Measurements from ENCODE around the gene SLC13A4. TPM values are rescaled to one million over a fixed set of nuclear protein-coding genes. Genes with fewer than 3 reads are reported as not detected.
A peak's percentile ranks its signal among the peaks of the same experiment; 100 is the strongest.

The SLC13A4 gene
- total RNA-seq, 6 donors from 2014 or later = 0.20 to 0.30 TPM; not detected in 4

DNA sequence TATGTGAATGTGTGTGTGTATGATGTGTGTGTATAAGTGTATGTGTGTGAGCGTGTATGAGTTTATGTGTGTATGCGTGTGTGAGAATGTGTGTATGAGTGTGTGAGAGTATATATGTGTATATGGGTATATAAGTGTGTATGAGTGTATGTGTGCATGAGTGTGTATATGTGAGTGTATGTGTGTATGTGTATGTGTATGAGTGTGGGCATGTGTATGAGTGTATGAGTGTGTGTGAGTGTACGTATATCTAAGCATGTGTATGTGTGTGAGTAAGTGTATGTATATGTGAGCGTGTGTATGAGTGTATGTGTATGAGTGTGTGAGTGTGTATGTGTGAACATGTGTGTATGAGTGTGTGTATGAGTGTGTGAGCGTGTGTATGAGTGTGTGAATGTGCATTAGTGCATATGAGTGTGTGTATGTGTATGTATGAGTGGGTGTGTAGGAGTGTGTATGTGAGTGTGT is 12.9 kb downstream of the SLC13A4 start:
- Histone ChIP-seq H3K27me3 (no peaks in the 10 kb centered on the region), H3K27ac (no peak overlapping the region), H3K9me3 (no peaks in the 10 kb centered on the region), H3K4me1 (peaks cover 0 to 6% (median 3%) of the 10 kb centered on the region in 4 donors), H3K4me3 (no peak overlapping the region), H3K36me3 (no peaks in the 10 kb centered on the region)
- 94 to 95% methylated on average over 5 of the region's 5 CpGs for WGBS, 2 donors
- ATAC-seq (ENCODE audit: low FRiP score in 2 of 2) (no peak), DNase-seq (no peak)
- no peak for TF ChIP-seq POLR2AphosphoS5 (IDR thresholded peaks at IDR 0.05)
- TF ChIP-seq POLR2A (IDR thresholded peaks at IDR 0.05) = no peak
- TF ChIP-seq EP300 (IDR thresholded peaks at IDR 0.05) = no peak
- TF ChIP-seq CTCF (IDR thresholded peaks at IDR 0.05) = no peak

DNA sequence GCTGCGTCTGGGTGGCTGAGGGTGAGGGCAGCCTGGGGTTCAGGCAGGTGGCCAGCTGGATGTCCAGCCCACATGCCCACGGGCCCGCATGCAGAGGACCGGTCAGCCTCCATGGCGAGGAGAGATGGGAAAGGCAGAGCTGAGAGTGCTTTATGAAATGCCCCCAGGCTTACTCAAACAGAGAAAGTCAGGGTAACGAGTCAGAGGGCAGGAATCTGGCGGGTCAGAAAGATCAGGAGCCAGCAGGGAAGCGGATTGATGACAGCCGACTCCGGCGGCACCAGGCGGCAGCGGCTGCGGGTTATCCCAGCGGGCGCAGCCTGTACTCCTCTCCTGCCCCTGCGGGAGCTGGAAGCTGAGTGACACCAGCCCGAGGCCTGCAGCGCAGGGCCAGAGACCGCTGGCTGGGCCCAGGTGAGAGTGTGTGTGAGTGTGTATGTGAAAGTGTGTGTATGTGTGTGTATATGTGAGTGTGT is 13.4 kb downstream of the SLC13A4 start:
- Histone ChIP-seq H3K4me1 (peaks cover 0 to 6% (median 3%) of the 10 kb centered on the region in 4 donors), H3K27me3 (no peaks in the 10 kb centered on the region), H3K4me3 (no peak overlapping the region), H3K36me3 (no peaks in the 10 kb centered on the region), H3K9me3 (no peaks in the 10 kb centered on the region), H3K27ac (no peak overlapping the region)
- 85 to 87% methylated on average over 18 to 20 of the region's 20 CpGs for WGBS, 2 donors
- ATAC-seq (ENCODE audit: low FRiP score in 2 of 2) (peak in 1 of 2 donors; percentile 35), DNase-seq (peak in 1 of 2 donors; percentile 76)
- TF ChIP-seq EP300 (IDR thresholded peaks at IDR 0.05) = no peak
- TF ChIP-seq POLR2AphosphoS5 (IDR thresholded peaks at IDR 0.05) = no peak

GRCh38 chr7:135713836-135714470 is 14.0 kb downstream of the SLC13A4 start:
- DNase-seq (no peak), ATAC-seq (ENCODE audit: low FRiP score in 2 of 2) (no peak)
- H3K36me3 ChIP-seq = no peaks in the 10 kb centered on the region
- peaks cover 0 to 6% (median 3%) of the 10 kb centered on the region in 4 donors for H3K4me1 ChIP-seq
- WGBS, 2 donors = 85 to 89% methylated on average over 2 to 4 of the region's 4 CpGs
- H3K9me3 ChIP-seq = no peaks in the 10 kb centered on the region
- H3K4me3 ChIP-seq = no peak overlapping the region
- no peaks in the 10 kb centered on the region for H3K27me3 ChIP-seq
- H3K27ac ChIP-seq = no peak overlapping the region
- TF ChIP-seq EP300 (IDR thresholded peaks at IDR 0.05) = no peak
- TF ChIP-seq POLR2A (IDR thresholded peaks at IDR 0.05) = no peak
- no peak for TF ChIP-seq POLR2AphosphoS5 (IDR thresholded peaks at IDR 0.05)
- TF ChIP-seq CTCF (IDR thresholded peaks at IDR 0.05) = no peak

- DNase-seq = no peak
- WGBS, 2 donors = 49 to 56% methylated on average over 7 of the region's 7 CpGs
- no peaks in the 10 kb centered on the region for H3K9me3 ChIP-seq
- no peaks in the 10 kb centered on the region for H3K36me3 ChIP-seq
- no peaks in the 10 kb centered on the region for H3K27me3 ChIP-seq
- H3K4me1 ChIP-seq = peaks cover 0 to 6% (median 3%) of the 10 kb centered on the region in 4 donors
- no peak overlapping the region for H3K4me3 ChIP-seq
- no peak for TF ChIP-seq EP300 (IDR thresholded peaks at IDR 0.05)
- no peak for TF ChIP-seq CTCF (IDR thresholded peaks at IDR 0.05)
- no peak for TF ChIP-seq POLR2AphosphoS5 (IDR thresholded peaks at IDR 0.05)
- no peak for TF ChIP-seq POLR2A (IDR thresholded peaks at IDR 0.05)
- no peak overlapping the region for H3K27ac ChIP-seq
- no peak for ATAC-seq (ENCODE audit: low FRiP score in 2 of 2)
Observed at GRCh38 chr7:135712796-135713195, 15.2 kb downstream of the SLC13A4 start.

DNA sequence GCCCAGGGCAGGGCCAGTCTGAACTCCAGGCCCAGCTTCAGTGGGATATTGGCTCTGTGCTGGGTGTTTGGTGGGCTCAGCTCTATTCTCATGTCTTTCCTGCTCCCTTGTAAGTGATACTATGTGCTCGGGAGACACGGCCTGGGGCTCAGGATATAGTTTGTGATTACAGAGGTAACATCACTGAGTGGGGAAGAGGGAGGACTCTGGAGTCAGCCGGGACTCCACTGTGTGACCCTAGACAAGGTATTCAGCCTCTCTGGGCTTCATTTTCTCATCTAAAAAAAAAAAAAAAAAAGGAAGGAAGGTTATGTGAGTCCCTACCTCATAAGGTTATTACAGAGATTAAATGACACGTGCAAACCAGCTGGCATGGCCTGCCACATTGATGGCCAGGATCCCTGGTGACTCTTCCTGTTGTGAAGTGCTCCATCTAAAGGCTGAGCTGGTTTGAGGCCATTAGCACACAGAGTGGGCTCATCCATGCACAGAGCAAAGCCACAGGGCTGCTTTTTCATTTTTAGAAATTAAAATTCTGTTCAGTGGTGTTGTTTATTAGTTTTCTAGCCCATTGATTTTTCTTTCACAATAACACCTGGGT is 15.7 kb downstream of the SLC13A4 start:
- H3K27me3 ChIP-seq = no peaks in the 10 kb centered on the region
- DNase-seq = no peak
- no peaks in the 10 kb centered on the region for H3K36me3 ChIP-seq
- no peak overlapping the region for H3K4me3 ChIP-seq
- no peak overlapping the region for H3K27ac ChIP-seq
- no peaks in the 10 kb centered on the region for H3K9me3 ChIP-seq
- peaks cover 0 to 10% (median 3%) of the 10 kb centered on the region in 4 donors for H3K4me1 ChIP-seq
- WGBS, 2 donors = 65 to 77% methylated on average over 4 of the region's 4 CpGs
- no peak for ATAC-seq (ENCODE audit: low FRiP score in 2 of 2)
- no peak for TF ChIP-seq POLR2AphosphoS5 (IDR thresholded peaks at IDR 0.05)
- TF ChIP-seq CTCF (IDR thresholded peaks at IDR 0.05) = no peak
- TF ChIP-seq EP300 (IDR thresholded peaks at IDR 0.05) = no peak
- no peak for TF ChIP-seq POLR2A (IDR thresholded peaks at IDR 0.05)

Measured in upper lobe of left lung (tissue), 6 donors.